K562 (cell line): ENCODE results near the gene TSKS. TPM values are rescaled to one million over a fixed set of nuclear protein-coding genes. Genes with fewer than 3 reads are reported as not detected.

Experiments used
- ATAC-seq: fragments of 200-7000 bp; cut with Tn5 transposase; 3 replicates; pipeline ENCODE4 v1.9.1; 2020; ENCODE audit warnings: moderate library complexity
- BruUV-seq: library from RNA; stranded (reverse); fragments of 400-500 nt; replicated peaks from 2 replicates; lab custom pipeline; 2021; lab: Mats Ljungman, UMichigan
- CTCF ChIA-PET: fragments of 300-600 bp; formaldehyde crosslinking; extraction: SDS; loops from one replicate; lab custom pipeline; 2021; ENCODE audit warnings: low intra/inter-chr PET ratio; lab: Yijun Ruan, JAX
- POLR2A ChIA-PET: fragments of 300-600, 350-650 bp; sonication (Branson Sonifier 250); formaldehyde crosslinking; extraction: SDS; loops from one replicate; lab custom pipeline; 2021; ENCODE audit warnings: antibody characterized with exemption, inconsistent platforms; lab: Yijun Ruan, JAX
- DNase-seq, 4 experiments: peaks; one replicate each; pipeline versions ENCODE4 v3.0.0 to v3.0.0-alpha.2; 2011 to 2018; ENCODE audit warnings: low spot score in 3 of 4, mixed read lengths in 3 of 4; ENCODE audit errors: extremely low read depth in 1 of 4
- FAIRE-seq: peaks from 2 replicates; lab custom pipeline; 2011; peaks lifted over from hg19 to GRCh38; lab: Jason Lieb, UNC
- H2AFZ ChIP-seq: 2 replicates; pipeline ENCODE4 v1.6.0; 2011; ENCODE audit warnings: low read depth, low read length, control low read depth, inconsistent platforms
- H3K27ac ChIP-seq: fragments of 200-600 bp; 3 replicates; pipeline ENCODE4 v1.8.0; 2011; ENCODE audit warnings: low read depth, mild to moderate bottlenecking, control low read depth, inconsistent platforms, low read length, moderate library complexity, mixed read lengths; ENCODE audit errors: extremely low read depth
- H3K27me3 ChIP-seq, 2 experiments: fragments of 300-600 bp in 1 of 2; 2 replicates in 1 of 2; 3 replicates in 1 of 2; pipeline versions ENCODE4 v1.6.0 to v1.8.0; 2011; ENCODE audit warnings: inconsistent platforms in 2 of 2, low read length in 2 of 2, mild to moderate bottlenecking in 1 of 2, mixed read lengths in 1 of 2, moderate library complexity in 1 of 2; ENCODE audit not compliant: control insufficient read depth in 2 of 2, insufficient read depth in 2 of 2
- H3K36me3 ChIP-seq: fragments of 300-600 bp; 3 replicates; pipeline ENCODE4 v1.8.0; 2011; ENCODE audit warnings: mild to moderate bottlenecking, low read length, inconsistent platforms; ENCODE audit not compliant: control insufficient read depth, insufficient read depth
- H3K4me1 ChIP-seq, 2 experiments: fragments of 200-600 bp in 1 of 2; replicated peaks in 1 of 2; 2 replicates in 1 of 2; 3 replicates in 1 of 2; pipeline versions ENCODE4 v1.5.1 to v1.8.0; 2011; ENCODE audit warnings: inconsistent platforms in 2 of 2, low read length in 2 of 2, mild to moderate bottlenecking in 1 of 2, mixed read lengths in 1 of 2, moderate library complexity in 1 of 2; ENCODE audit not compliant: control insufficient read depth in 2 of 2, insufficient read depth in 2 of 2
- H3K4me2 ChIP-seq: 2 replicates; pipeline ENCODE4 v1.6.1; 2011; ENCODE audit warnings: low read length, control low read depth, inconsistent platforms, mixed read lengths; ENCODE audit not compliant: insufficient read depth
- H3K4me3 ChIP-seq: fragments of 200-600 bp; sonication (generic), shearing (Covaris generic); 2 replicates; pipeline ENCODE4 v1.5.1; 2016; ENCODE audit warnings: control low read depth, inconsistent platforms
- H3K79me2 ChIP-seq: fragments of 200-600 bp; 3 replicates; pipeline ENCODE4 v1.8.0; 2011; ENCODE audit warnings: low read length, inconsistent platforms; ENCODE audit not compliant: control insufficient read depth, insufficient read depth
- H3K9ac ChIP-seq, 2 experiments: 2 replicates each; pipeline versions ENCODE4 v1.6.0 to v1.6.1; 2011; ENCODE audit warnings: low read depth in 2 of 2, low read length in 2 of 2, control low read depth in 1 of 2, inconsistent platforms in 1 of 2, mild to moderate bottlenecking in 1 of 2, mixed read lengths in 1 of 2; ENCODE audit not compliant: insufficient read depth in 1 of 2
- H3K9me1 ChIP-seq: one replicate; pipeline ENCODE4 v1.6.0; 2011; ENCODE audit warnings: inconsistent platforms, mild to moderate bottlenecking, low read length, moderate library complexity; ENCODE audit not compliant: control insufficient read depth, insufficient read depth
- H3K9me3 ChIP-seq: replicated peaks from 2 replicates; pipeline ENCODE4 v1.5.1; 2011; ENCODE audit warnings: low read depth, low read length, inconsistent platforms; ENCODE audit not compliant: control insufficient read depth, insufficient read depth
- H4K20me1 ChIP-seq: replicated peaks from 2 replicates; pipeline ENCODE4 v1.6.1; 2011; ENCODE audit warnings: low read length, inconsistent platforms, mixed read lengths; ENCODE audit not compliant: control insufficient read depth, insufficient read depth
- ADNP ChIP-seq: fragments of 200-800 bp; sonication (Bioruptor generic); IDR thresholded peaks from 2 replicates; pipeline ENCODE4 v1.6.1; 2016; ENCODE audit warnings: missing genetic modification characterization, missing compliant biosample characterization
- BCOR ChIP-seq: fragments of 450-650 bp; IDR thresholded peaks from 2 replicates; pipeline ENCODE4 v1.6.1; 2016
- CREB5 ChIP-seq: fragments of 250-450 bp; sonication (Bioruptor Pico); IDR thresholded peaks from 2 replicates; pipeline ENCODE4 v1.5.0; 2020; ENCODE audit warnings: mild to moderate bottlenecking
- CSDE1 ChIP-seq, 2 experiments: fragments of 450-650 bp; IDR thresholded peaks; 2 replicates each; pipeline ENCODE4 v1.6.1; 2016; ENCODE audit warnings: mild to moderate bottlenecking in 1 of 2
- GABPB1 ChIP-seq: sonication (generic); formaldehyde crosslinking; IDR thresholded peaks from 2 replicates; pipeline ENCODE4 v1.8.0; 2022; ENCODE audit warnings: mild to moderate bottlenecking, missing genetic modification reagents
- GATA2 ChIP-seq: sonication (generic); formaldehyde crosslinking; IDR thresholded peaks from 2 replicates; pipeline ENCODE4 v1.4.0; 2020; ENCODE audit warnings: mild to moderate bottlenecking, missing genetic modification reagents
- HNRNPUL1 ChIP-seq: fragments of 200-400 bp; formaldehyde crosslinking; IDR thresholded peaks from 2 replicates; pipeline ENCODE4 v1.6.1; 2017; ENCODE audit warnings: low read length
- HOXB6 ChIP-seq: fragments of 250-450 bp; sonication (Bioruptor Pico); IDR thresholded peaks from 2 replicates; pipeline ENCODE4 v1.5.1; 2022; ENCODE audit warnings: mild to moderate bottlenecking, borderline replicate concordance
- PCBP1 ChIP-seq: fragments of 200-400 bp; formaldehyde crosslinking; IDR thresholded peaks from 2 replicates; pipeline ENCODE4 v1.6.1; 2018; ENCODE audit warnings: mild to moderate bottlenecking, low read depth, low read length; ENCODE audit not compliant: poor library complexity, severe bottlenecking
- POLR2G ChIP-seq: fragments of 200-400 bp; formaldehyde crosslinking; IDR thresholded peaks from 2 replicates; pipeline ENCODE4 v1.6.1; 2017; ENCODE audit warnings: low read depth, mild to moderate bottlenecking, antibody characterized with exemption, low read length, moderate library complexity
- POU5F1 ChIP-seq: fragments of 150-350 bp; IDR thresholded peaks from 2 replicates; pipeline ENCODE4 v1.6.1; 2014; ENCODE audit warnings: borderline replicate concordance, low read length, low read depth, mild to moderate bottlenecking; ENCODE audit not compliant: partially characterized antibody
- SMARCA5 ChIP-seq: fragments of 450-650 bp; IDR thresholded peaks from 2 replicates; pipeline ENCODE4 v1.6.1; 2016
- SUPT5H ChIP-seq: fragments of 450-650 bp; IDR thresholded peaks from 2 replicates; pipeline ENCODE4 v1.6.1; 2016
- ZNF217 ChIP-seq: sonication (generic); formaldehyde crosslinking; IDR thresholded peaks from 2 replicates; pipeline ENCODE4 v1.8.0; 2022; ENCODE audit warnings: mild to moderate bottlenecking, missing genetic modification reagents
- ZNF707 ChIP-seq: fragments of 250-450 bp; sonication (Bioruptor Pico); conservative IDR thresholded peaks from 2 replicates; pipeline ENCODE4 v1.8.0; 2022; ENCODE audit warnings: inconsistent platforms, mild to moderate bottlenecking, moderate library complexity
- WGBS: fragments of 100-300 bp; shearing (Covaris generic); methylation state at CpG from one replicate; pipeline ENCODE4 v1.1.6; 2016; ENCODE audit warnings: low coverage, mixed read lengths; ENCODE audit not compliant: insufficient coverage; ENCODE audit errors: missing lambda C conversion rate; 5-methylcytosine and 5-hydroxymethylcytosine counted together
- in situ Hi-C: fragments of 300-500 bp; cut with MboI; formaldehyde crosslinking; loops from 4 replicates; pipeline ENCODE4 v1.15.0; 2018; ENCODE audit warnings: inconsistent platforms, mixed read lengths
- intact Hi-C: fragments of 100-400 bp; cut with micrococcal nuclease; formaldehyde crosslinking; loops from 2 replicates; pipeline ENCODE4 v1.14.2; 2022
- polyA plus RNA-seq, 8 experiments: library from polyadenylated mRNA; depleted of rRNA in 4 of 8; stranded (reverse) in 5 of 8; unstranded in 3 of 8; fragments of >200 nt; fragmentation: Nextera tagmentation in 2 of 8; fragmentation: Illumina TruSeq in 1 of 8; extraction: Ambion mirVana in 2 of 8; extraction: Trizol in 1 of 8; gene quantifications; 2 replicates each; pipeline versions ENCODE4 v1.2.1 to v1.2.3, GENCODE V29; 2011 to 2014; ENCODE audit warnings: inconsistent platforms in 1 of 8, missing spikeins in 1 of 8
- total RNA-seq, 7 experiments: library from RNA; depleted of rRNA in 6 of 7; stranded (reverse); fragments of >200 nt in 6 of 7; fragmentation: Illumina TruSeq in 2 of 7; extraction: Trizol in 2 of 7; gene quantifications; 2 replicates each; pipeline versions ENCODE4 v1.2.1 to v1.2.3, GENCODE V29; 2011 to 2021; ENCODE audit warnings: low replicate concordance in 1 of 7

TSKS gene
- total and polyA plus RNA-seq, 9 of the 15 experiments (the other 6 are each of a cell fraction or from before 2014, with no cell fraction given) = 0.14 to 4.5 (median 0.80) TPM

DNA sequence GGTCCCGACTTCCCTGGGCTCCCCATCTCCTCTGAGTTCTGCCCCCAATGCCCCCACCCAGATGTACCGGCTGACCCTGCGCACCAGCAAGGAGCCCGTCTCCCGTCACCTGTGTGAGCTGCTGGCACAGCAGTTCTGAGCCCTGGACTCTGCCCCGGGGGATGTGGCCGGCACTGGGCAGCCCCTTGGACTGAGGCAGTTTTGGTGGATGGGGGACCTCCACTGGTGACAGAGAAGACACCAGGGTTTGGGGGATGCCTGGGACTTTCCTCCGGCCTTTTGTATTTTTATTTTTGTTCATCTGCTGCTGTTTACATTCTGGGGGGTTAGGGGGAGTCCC is 43.5 kb upstream of the TSKS start:
- 96% methylated on average over 5 of the region's 8 CpGs for WGBS
- H3K27ac ChIP-seq = no peak overlapping the region
- no peaks in the 10 kb centered on the region for H3K79me2 ChIP-seq
- no peak overlapping the region for H3K4me3 ChIP-seq
- in situ Hi-C loops = no loop called here
- H3K9ac ChIP-seq = peak overlapping the region in 1 of 2 experiments; percentile 43; a peak in 1 of 4 replicates
- H3K4me2 ChIP-seq = no peak overlapping the region
- intact Hi-C loops = loop anchor here (5.0 kb wide), 1 partner anchor 39 kb away; the partner anchor contains the start of gene AP2A1
- FAIRE-seq = no peak
- peaks cover 25 to 64% of the 10 kb centered on the region in 2 experiments for H3K4me1 ChIP-seq
- H3K36me3 ChIP-seq = peaks cover 63% of the 10 kb centered on the region
- no peak overlapping the region for H2AFZ ChIP-seq
- ChIA-PET POLR2A (interaction anchor here (1.2 kb wide), 1 partner anchor 130 kb away, joined by 3 read pairs; no protein-coding TSS in a partner anchor), CTCF (no interaction called here)
- H4K20me1 ChIP-seq = peaks cover 5% of the 10 kb centered on the region
- DNase-seq = no peak
- ATAC-seq = no peak
- TF ChIP-seq POLR2G (peak; percentile 54), ZNF217 (CRISPR knock-in tag) (no peak)
- no peaks in the 10 kb centered on the region for H3K27me3 ChIP-seq
- H3K9me3 ChIP-seq = no peaks in the 10 kb centered on the region
- BruUV-seq = TSS peak; percentile 60
- H3K9me1 ChIP-seq = no peaks in the 10 kb centered on the region

DNA sequence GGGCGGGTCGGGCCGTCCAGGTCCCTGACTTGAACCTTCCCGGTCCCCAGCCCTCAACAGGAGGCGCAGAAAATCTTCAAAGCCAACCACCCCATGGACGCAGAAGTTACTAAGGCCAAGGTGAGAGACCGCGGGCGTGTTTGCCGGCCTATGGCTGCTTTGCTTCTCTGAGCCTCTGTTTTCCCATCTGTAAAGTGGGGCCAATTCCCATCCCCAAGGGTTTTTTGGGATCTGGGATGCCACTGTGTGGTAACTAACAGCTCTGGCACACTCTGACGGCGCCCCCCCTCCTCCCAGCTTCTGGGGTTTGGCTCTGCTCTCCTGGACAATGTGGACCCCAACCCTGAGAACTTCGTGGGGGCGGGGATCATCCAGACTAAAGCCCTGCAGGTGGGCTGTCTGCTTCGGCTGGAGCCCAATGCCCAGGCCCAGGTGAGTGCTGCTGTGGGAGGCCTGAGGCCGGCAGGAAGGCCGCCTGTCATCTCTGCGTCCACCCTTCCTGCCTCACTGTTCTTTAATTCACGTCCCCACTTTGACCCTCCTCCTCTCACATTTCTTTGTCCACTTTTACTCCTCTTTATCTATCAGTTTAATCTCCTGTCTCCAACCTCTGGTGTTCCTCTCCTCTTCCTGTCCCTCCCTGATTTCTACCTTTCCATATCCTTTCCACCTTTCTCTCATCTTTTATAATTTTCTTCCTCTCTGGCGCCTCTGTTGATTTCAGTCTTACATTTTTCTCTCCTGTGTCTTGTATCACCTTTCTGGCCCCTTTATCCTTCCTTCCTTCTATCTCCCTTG is 42.9 kb upstream of the TSKS start:
- ATAC-seq (no peak), DNase-seq (no peak), FAIRE-seq (no peak)
- H3K9me3 ChIP-seq = no peaks in the 10 kb centered on the region
- in situ Hi-C loops (no loop called here), intact Hi-C loops (loop anchor here (5.0 kb wide), 1 partner anchor 39 kb away; the partner anchor contains the start of gene AP2A1)
- BruUV-seq = no TSS peak
- H3K27ac ChIP-seq = 0 out of 3 replicates have a peak overlapping the region, but pooled peaks have one; percentile 39
- no peaks in the 10 kb centered on the region for H3K9me1 ChIP-seq
- ChIA-PET CTCF (no interaction called here), POLR2A (interaction anchor here (1.4 kb wide), 1 partner anchor 22 kb away, joined by 4 read pairs; no protein-coding TSS in a partner anchor)
- WGBS = 84% methylated on average over 14 of the region's 20 CpGs
- H3K27me3 ChIP-seq = no peaks in the 10 kb centered on the region
- H2AFZ ChIP-seq = no peak overlapping the region
- no peaks in the 10 kb centered on the region for H3K79me2 ChIP-seq
- peaks cover 25 to 70% of the 10 kb centered on the region in 2 experiments for H3K4me1 ChIP-seq
- H4K20me1 ChIP-seq = peaks cover 5% of the 10 kb centered on the region
- H3K4me3 ChIP-seq = no peak overlapping the region
- H3K9ac ChIP-seq = peak overlapping the region in 1 of 2 experiments; percentile 8; a peak in 1 of 4 replicates
- peaks cover 68% of the 10 kb centered on the region for H3K36me3 ChIP-seq
- H3K4me2 ChIP-seq = no peak overlapping the region
- TF ChIP-seq ZNF707 (CRISPR knock-in tag) (no peak), SMARCA5 (peak; percentile 84), BCOR (peak; percentile 98), CSDE1 (IDR thresholded peaks at IDR 0.05) (no peak), GABPB1 (CRISPR knock-in tag) (peak; percentile 44), CREB5 (CRISPR knock-in tag) (no peak), POU5F1 (no peak), HOXB6 (CRISPR knock-in tag) (no peak), GATA2 (CRISPR knock-in tag) (no peak), PCBP1 (peak; percentile 10), HNRNPUL1 (no peak), ADNP (tag) (peak; percentile 97), SUPT5H (0 out of 2 replicates have a peak, but pooled peaks have one; percentile 41)
